HG03097 (cell line): ENCODE data around the gene APLP2.
"Not testable (repeated sequence)": the region's sequence is repeated elsewhere in the genome, so short reads cannot be mapped to it uniquely, and the experiment has no call there.

Experiments
- ATAC-seq: cut with Tn5 transposase; IDR thresholded peaks from one replicate; pipeline ENCODE4 v1.9.1; 2021; ENCODE audit not compliant: unreplicated experiment, low FRiP score

Gene APLP2

DNA sequence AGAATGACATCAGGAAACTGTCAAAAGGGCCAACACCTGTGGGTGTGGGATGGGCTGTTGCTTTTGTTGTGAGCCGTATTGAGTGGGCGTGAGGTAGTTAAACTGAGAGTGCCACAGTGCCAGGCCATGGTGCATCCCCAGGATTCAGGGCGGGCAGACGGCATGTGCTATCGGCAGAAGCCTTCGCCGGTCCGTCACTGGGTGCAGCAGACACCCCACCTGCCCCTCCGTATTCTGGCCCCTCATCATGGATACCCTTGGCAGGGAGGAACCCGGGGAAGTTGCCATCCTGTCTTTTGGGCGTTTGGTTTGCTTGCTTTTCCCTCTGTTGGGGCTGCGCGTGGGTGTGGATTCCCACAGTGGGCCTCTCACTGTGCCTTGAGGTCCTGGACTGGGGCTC, 117.4 kb downstream of the APLP2 start:
- ATAC-seq = no peak

DNA sequence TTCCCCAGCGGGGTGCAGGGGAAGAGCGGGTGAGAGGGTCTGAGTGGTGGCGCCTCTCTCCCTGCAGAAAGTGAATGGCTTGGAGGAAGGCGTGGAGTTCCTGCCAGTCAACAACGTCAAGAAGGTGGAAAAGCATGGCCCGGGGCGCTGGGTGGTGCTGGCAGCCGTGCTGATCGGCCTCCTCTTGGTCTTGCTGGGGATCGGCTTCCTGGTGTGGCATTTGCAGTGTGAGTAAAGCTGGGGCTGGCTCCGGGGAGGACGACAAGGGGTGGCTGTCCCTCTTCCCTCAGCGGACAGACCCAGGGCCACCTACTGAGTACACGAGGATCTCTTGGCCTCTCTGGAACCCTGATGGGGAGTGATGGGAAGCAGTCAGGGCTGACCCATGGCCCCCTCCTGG, 118.4 kb downstream of the APLP2 start:
- ATAC-seq = no peak

DNA sequence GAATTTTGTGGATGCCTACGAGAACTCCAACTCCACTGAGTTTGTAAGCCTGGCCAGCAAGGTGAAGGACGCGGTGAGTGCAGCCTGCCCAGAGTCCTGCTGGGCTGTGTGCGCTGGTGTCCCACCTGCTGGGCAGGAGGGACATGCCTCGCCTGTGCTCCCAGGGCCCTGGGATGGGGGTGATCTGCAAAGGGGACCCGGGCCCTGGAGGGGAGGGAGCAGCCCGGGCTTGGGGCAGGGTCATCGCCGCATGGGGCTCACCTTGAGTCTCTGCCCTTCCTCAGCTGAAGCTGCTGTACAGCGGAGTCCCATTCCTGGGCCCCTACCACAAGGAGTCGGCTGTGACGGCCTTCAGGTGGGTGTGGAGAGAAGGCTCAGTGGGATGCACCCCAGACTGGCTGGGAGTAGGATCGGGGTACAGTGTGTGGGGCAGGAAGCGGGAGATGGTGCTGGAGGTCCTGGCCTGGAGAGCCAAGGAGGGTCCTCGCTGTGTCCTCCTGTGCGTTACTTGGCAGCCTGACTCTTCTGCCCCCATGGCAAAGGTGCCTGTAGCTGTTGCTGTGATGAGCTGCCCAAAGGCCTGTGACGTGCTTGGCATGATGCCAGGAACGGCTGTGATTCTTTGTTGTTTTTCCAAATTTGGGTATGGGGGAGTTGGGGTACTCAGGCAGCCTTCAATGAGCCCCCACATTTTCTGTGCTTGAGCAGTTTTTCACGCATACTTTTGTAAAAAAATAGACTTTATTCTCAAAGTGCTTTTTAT, 119.1 kb downstream of the APLP2 start:
- no peak for ATAC-seq

DNA sequence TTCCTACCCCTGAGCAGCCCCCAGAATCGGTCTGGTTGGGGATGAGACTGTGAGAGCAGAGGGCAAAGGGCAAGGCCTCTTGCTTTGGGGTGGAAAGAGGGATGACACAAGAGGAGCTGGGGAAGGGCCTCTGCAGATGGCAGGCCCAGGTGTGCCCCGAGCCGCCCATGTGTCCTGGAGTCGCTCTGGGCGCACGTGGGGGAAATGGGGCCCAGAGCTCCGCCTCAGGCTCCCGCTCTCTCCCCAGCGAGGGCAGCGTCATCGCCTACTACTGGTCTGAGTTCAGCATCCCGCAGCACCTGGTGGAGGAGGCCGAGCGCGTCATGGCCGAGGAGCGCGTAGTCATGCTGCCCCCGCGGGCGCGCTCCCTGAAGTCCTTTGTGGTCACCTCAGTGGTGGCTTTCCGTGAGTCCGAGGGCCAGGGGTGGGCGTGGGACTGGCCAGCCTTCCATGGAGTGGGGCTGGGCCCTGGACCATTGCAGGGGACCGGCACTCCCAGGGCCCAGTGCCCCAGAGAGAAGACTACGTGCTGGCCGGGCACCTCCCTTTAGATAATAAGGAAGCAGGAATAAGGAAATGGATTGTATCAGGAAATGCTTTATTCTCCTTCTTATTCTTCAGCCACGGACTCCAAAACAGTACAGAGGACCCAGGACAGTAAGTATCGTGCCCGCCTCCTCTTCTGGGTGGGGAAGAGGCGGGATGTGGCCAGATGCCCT, 120.0 kb downstream of the APLP2 start:
- no peak for ATAC-seq

DNA sequence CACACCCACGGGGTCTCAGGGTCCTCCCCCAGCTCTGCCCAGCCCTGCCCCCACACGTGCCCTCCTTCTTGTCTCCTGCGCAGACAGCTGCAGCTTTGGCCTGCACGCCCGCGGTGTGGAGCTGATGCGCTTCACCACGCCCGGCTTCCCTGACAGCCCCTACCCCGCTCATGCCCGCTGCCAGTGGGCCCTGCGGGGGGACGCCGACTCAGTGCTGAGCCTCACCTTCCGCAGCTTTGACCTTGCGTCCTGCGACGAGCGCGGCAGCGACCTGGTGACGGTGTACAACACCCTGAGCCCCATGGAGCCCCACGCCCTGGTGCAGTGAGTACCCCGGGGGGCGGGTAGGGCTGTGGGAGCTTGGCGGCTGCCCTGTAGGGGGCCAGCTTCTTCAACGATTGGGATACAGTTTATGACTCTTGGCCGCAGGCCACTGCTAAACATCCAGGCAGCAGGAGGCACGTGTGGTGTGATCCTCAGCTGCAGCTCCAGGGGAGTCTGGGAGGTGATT, 120.7 kb downstream of the APLP2 start:
- ATAC-seq = no peak

DNA sequence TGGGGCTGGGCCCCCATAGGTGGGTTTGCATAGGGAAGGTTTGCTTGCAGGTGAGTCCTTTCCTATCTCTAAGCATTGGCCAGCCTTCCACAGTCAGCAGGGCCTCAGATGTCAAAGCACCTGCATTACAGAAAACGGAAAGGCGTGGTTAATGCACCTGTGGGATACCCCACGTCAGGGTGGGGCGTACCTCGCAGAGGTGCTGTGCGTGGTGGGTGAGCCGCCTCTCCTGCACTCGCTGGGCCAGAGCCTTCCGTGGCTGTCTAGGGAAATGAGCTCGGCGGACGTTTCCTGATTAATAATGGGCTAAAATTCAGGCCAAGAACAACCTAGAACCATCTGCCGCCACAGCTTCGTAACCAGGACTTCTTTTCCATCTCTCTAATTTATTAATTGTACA, 122.2 kb downstream of the APLP2 start:
- ATAC-seq = no peak

DNA sequence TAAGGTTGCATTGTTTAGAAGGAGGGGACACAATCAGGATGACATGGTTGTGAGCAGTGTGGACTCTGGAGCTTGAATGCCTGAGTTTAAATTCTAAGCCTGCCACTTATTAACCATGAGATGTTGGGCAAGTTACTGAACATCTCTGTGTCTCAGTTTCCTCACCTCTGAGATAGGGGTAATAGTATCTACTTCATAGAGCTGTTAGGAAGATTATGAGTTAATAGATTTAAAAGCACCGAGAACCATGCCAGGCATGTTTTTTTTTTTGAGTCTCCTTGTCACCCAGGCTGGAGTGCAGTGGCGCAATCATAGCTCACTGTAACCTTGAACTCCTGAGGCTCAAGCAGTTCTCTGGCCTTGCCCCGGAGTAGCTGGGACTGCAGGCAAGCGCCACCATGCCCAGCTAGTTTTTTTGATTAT, 123.2 kb downstream of the APLP2 start:
- ATAC-seq = no peak

DNA sequence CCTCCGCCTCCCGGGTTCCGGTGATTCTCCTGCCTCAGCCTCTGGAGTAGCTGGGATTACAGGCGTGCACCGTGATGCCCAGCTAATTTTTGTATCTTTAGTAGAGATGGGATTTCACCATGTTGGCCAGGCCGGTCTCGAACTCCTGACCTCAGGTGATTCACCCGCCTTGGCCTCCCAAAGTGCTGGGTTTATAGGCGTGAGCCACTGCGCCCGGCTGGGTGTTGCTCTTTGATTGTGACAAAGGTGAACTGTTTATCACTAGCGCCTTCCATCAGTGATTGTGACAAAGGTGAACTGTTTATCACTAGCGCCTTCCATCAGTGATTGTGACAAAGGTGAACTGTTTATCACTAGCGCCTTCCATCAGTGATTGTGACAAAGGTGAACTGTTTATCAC, 123.9 kb downstream of the APLP2 start:
- not testable (repeated sequence) for ATAC-seq
